Activated naive CD4-positive, alpha-beta T cell treated with anti-CD3 and anti-CD28 coated beads, Interleukin-2, amount 10 ng/mL, durations not matched to agents 7 days and 5 days (primary cell): ENCODE measurements around the gene PFKFB4.
A peak's percentile ranks its signal among the peaks of the same experiment; 100 is the strongest.
"Not testable (repeated sequence)": the region's sequence is repeated elsewhere in the genome, so short reads cannot be mapped to it uniquely, and the experiment has no call there.

Source experiments
- CTCF ChIA-PET: fragments of 350-600 bp; sonication (Branson Sonifier 250); formaldehyde crosslinking; loops from one replicate; lab custom pipeline; 2021; ENCODE audit warnings: antibody characterized with exemption; lab: Charles Lee
- DNase-seq: peaks from one replicate; pipeline ENCODE4 v3.0.0-alpha.2; 2020
- H3K27ac Mint-ChIP-seq: one replicate; pipeline ENCODE4 v1.8.0; 2021; ENCODE audit warnings: mild to moderate bottlenecking, moderate library complexity, mixed read lengths
- H3K27me3 Mint-ChIP-seq: one replicate; pipeline ENCODE4 v1.8.0; 2021; ENCODE audit warnings: mild to moderate bottlenecking, mixed read lengths
- H3K36me3 Mint-ChIP-seq: one replicate; pipeline ENCODE4 v1.8.0; 2021; ENCODE audit warnings: mixed read lengths
- H3K4me1 Mint-ChIP-seq: one replicate; pipeline ENCODE4 v1.8.0; 2021; ENCODE audit warnings: mixed read lengths
- H3K4me3 Mint-ChIP-seq: one replicate; pipeline ENCODE4 v1.8.0; 2021; ENCODE audit warnings: mild to moderate bottlenecking, moderate library complexity, mixed read lengths
- H3K9me3 Mint-ChIP-seq: one replicate; pipeline ENCODE4 v1.8.0; 2021; ENCODE audit warnings: mixed read lengths

Gene PFKFB4

GRCh38 chr3:48561045-48561736 is 4.6 kb upstream of the PFKFB4 start:
- H3K4me1 Mint-ChIP-seq: peaks cover 36% of the 10 kb centered on the region
- CTCF ChIA-PET: interaction anchor here (1.4 to 5.0 kb wide), 3 partner anchors 12 to 161 kb away, joined by 5 to 25 read pairs (median 5); no protein-coding TSS in a partner anchor
- H3K4me3 Mint-ChIP-seq: no peak overlapping the region
- H3K27me3 Mint-ChIP-seq: peaks cover 33% of the 10 kb centered on the region
- H3K36me3 Mint-ChIP-seq: no peaks in the 10 kb centered on the region
- DNase-seq: peak; percentile 40
- no peaks in the 10 kb centered on the region for H3K9me3 Mint-ChIP-seq
- H3K27ac Mint-ChIP-seq: no peak overlapping the region

DNA sequence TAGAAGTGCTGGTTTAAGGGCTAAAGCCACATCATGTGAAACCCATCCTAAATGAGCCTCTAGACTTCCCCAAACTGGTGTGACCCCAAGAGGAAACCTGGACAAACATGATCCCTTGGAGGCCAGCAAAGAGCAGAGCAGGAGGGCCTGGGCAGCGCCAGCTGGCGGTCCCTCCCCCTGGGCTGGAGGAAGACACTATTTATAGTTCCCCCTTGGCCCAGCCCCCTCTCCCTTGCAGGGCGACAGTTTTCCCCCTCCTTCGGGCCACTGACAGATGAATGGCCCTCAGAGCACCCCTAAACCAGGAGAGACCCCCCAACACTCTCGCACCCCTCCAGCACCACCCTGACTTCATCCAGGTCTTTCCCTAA is 4.0 kb upstream of the PFKFB4 start:
- H3K36me3 Mint-ChIP-seq: peaks cover 3% of the 10 kb centered on the region
- no peak for DNase-seq
- H3K27me3 Mint-ChIP-seq: peaks cover 33% of the 10 kb centered on the region
- H3K4me1 Mint-ChIP-seq: peaks cover 35% of the 10 kb centered on the region
- H3K27ac Mint-ChIP-seq: no peak overlapping the region
- H3K4me3 Mint-ChIP-seq: no peak overlapping the region
- CTCF ChIA-PET: interaction anchor here (0.7 to 5.0 kb wide), 4 partner anchors 12 to 160 kb away, joined by 3 to 25 read pairs (median 5); partner anchors contain the start of gene SLC26A6
- H3K9me3 Mint-ChIP-seq: no peaks in the 10 kb centered on the region

- peaks cover 33% of the 10 kb centered on the region for H3K27me3 Mint-ChIP-seq
- H3K9me3 Mint-ChIP-seq: no peaks in the 10 kb centered on the region
- no peak overlapping the region for H3K27ac Mint-ChIP-seq
- peak overlapping the region; percentile 2 for H3K4me3 Mint-ChIP-seq
- DNase-seq: no peak
- H3K36me3 Mint-ChIP-seq: peaks cover 15% of the 10 kb centered on the region
- CTCF ChIA-PET: interaction anchor here (0.9 to 5.0 kb wide), 15 partner anchors 9 to 364 kb away, joined by 3 to 26 read pairs (median 5); partner anchors contain the start of genes ATRIP, CELSR3 and UQCRC1
- peaks cover 52% of the 10 kb centered on the region for H3K4me1 Mint-ChIP-seq
Measured at GRCh38 chr3:48558493-48559134, 2.0 kb upstream of the PFKFB4 start.

DNA sequence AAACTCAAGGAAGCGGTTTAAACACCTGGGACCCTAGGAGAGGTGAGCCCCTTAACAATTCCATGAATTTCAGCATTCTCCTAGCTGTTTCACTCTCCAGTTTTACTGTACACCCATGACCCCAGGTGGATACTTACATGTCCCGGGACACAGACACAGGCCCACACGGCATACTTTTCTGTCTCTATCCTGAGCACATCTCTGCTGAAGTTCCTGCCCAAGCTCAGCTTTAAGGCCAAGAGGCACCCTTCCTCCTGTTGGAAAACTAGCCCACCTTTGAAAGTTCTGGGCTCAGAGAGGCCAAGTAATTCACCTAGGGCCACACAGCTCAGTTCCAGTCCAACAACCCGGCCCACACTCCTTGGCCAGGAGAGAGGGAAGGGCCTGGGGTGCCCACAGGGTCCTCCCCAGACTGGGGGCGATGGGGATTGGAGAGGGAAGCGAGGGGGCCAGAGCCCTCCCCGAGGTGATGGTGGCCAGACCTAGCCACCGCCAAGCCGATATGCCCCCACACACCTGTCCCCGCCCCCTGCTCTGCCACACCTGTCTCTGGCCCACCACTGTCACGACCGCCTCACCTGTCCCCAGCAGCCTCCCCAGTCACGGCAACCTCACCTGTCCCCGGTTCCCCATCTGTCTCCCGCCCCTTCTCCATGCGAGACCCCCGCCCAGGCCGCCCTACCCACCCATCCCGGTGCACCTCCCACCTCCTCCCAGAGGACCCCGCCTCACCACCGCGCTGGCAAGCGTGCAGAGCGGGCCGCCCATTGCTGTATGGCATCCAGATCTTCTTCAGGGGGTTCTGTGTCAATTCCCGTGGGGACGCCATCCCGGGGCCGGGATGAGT is 431 bp downstream of the PFKFB4 start:
- H3K27ac Mint-ChIP-seq: peak overlapping the region; percentile 87
- peak overlapping the region; percentile 82 for H3K4me3 Mint-ChIP-seq

DNA sequence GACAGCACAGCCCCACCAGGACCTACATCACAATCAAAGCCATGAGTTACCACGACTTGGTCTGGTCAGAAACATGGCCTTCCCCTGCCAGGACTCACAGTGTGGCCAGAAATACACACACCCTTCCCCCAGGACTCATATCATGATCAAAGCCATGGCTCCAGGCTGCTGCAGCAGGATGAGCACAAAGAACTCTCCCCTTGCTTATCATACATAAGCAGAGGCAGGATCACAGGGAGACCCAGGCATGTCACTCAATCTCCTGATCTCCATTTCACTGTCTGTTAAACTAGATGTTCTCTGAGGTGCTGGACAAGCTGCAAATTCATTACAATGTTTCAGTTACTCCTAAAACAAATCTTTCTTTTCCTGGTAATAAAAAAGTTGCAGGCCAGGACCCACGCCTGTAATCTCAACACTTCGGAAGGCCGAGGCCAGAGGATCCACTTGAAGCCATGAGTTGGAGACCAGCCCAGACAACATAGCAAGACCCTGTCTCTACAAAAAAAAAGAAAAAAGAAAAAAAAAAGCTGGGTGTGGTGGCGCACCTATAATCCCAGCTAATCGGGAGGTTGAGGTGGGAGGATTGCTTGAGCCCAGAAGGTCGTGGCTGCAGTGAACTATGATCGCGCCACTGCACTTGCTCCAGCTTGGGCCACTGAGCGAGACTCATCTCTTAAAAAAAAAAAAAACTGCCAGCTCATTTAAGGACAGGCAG is 1.2 kb downstream of the PFKFB4 start:
- Mint-ChIP-seq H3K4me3 (peak overlapping the region; percentile 82), H3K9me3 (no peaks in the 10 kb centered on the region), H3K4me1 (peaks cover 58% of the 10 kb centered on the region), H3K27ac (no peak overlapping the region), H3K36me3 (peaks cover 22% of the 10 kb centered on the region), H3K27me3 (peaks cover 8% of the 10 kb centered on the region)
- CTCF ChIA-PET: interaction anchor here (0.7 to 2.5 kb wide), 6 partner anchors 9 to 282 kb away, joined by 3 to 16 read pairs (median 4); partner anchors contain the start of gene SLC26A6
- DNase-seq: no peak

More for the DNA sequence above, 431 bp downstream of the PFKFB4 start:
- no peak for DNase-seq
- Mint-ChIP-seq H3K4me1 (peaks cover 59% of the 10 kb centered on the region), H3K9me3 (no peaks in the 10 kb centered on the region), H3K27me3 (peaks cover 16% of the 10 kb centered on the region), H3K36me3 (peaks cover 17% of the 10 kb centered on the region)
- CTCF ChIA-PET: interaction anchor here (0.7 to 5.0 kb wide), 12 partner anchors 7 to 361 kb away, joined by 3 to 26 read pairs (median 4); partner anchors contain the start of gene SLC26A6

- peaks cover under 1% of the 10 kb centered on the region for H3K27me3 Mint-ChIP-seq
- DNase-seq: no peak
- H3K9me3 Mint-ChIP-seq: no peaks in the 10 kb centered on the region
- CTCF ChIA-PET: interaction anchor here (0.6 to 7.5 kb wide), 6 partner anchors 10 to 156 kb away, joined by 3 to 91 read pairs (median 4); partner anchors contain the start of genes ATRIP, CCDC51 and TMA7
- peak overlapping the region; percentile 82 for H3K4me3 Mint-ChIP-seq
- no peak overlapping the region for H3K27ac Mint-ChIP-seq
- peaks cover 56% of the 10 kb centered on the region for H3K4me1 Mint-ChIP-seq
- H3K36me3 Mint-ChIP-seq: peaks cover 25% of the 10 kb centered on the region
Measured at GRCh38 chr3:48553886-48554845, 2.4 kb downstream of the PFKFB4 start.

DNA sequence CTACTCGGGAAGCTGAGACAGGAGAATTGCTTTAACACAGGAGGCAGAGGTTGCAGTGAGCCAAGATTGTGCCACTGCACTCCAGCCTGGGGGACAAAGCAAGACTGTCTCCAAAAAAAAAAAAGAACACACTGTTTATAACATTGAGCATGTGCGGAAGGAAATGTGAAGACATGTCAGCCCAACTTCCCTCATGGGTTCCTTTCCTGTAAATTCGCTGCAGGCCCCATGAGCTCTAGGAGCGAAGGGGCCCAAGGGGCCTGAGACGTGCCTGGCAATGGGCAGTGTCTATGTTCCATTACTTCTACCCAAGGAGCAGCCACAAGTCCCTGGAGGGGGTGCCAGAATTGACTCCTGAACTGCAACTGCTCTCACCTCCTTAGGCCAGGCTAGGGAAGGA is 3.2 kb downstream of the PFKFB4 start:
- Mint-ChIP-seq H3K4me1 (peaks cover 55% of the 10 kb centered on the region), H3K9me3 (no peaks in the 10 kb centered on the region), H3K36me3 (peaks cover 32% of the 10 kb centered on the region), H3K4me3 (no peak overlapping the region), H3K27me3 (no peaks in the 10 kb centered on the region), H3K27ac (no peak overlapping the region)
- DNase-seq: no peak
- CTCF ChIA-PET: interaction anchor here (0.6 to 7.5 kb wide), 6 partner anchors 11 to 153 kb away, joined by 3 to 91 read pairs (median 4); partner anchors contain the start of genes ATRIP, CCDC51 and TMA7

- H3K27ac Mint-ChIP-seq: no peak overlapping the region
- peaks cover 38% of the 10 kb centered on the region for H3K36me3 Mint-ChIP-seq
- CTCF ChIA-PET: interaction anchor here (1.2 to 7.5 kb wide), 4 partner anchors 10 to 152 kb away, joined by 3 to 91 read pairs (median 3); partner anchors contain the start of genes CCDC51 and TMA7
- peaks cover 50% of the 10 kb centered on the region for H3K4me1 Mint-ChIP-seq
- H3K27me3 Mint-ChIP-seq: no peaks in the 10 kb centered on the region
- DNase-seq: no peak
- H3K9me3 Mint-ChIP-seq: no peaks in the 10 kb centered on the region
- no peak overlapping the region for H3K4me3 Mint-ChIP-seq
Measured at GRCh38 chr3:48552111-48552951, 4.3 kb downstream of the PFKFB4 start.

- H3K4me3 Mint-ChIP-seq, H3K27ac Mint-ChIP-seq, DNase-seq, H3K27me3 Mint-ChIP-seq, H3K9me3 Mint-ChIP-seq: not testable (repeated sequence)
- H3K36me3 Mint-ChIP-seq: peaks cover 44% of the 10 kb centered on the region
- H3K4me1 Mint-ChIP-seq: peaks cover 47% of the 10 kb centered on the region
- CTCF ChIA-PET: interaction anchor here (1.2 to 7.5 kb wide), 3 partner anchors 10 to 151 kb away, joined by 3 to 91 read pairs (median 3); partner anchors contain the start of genes CCDC51 and TMA7
Measured at GRCh38 chr3:48551651-48552050, 5.0 kb downstream of the PFKFB4 start.

- peak; percentile 91 for DNase-seq
- H3K36me3 Mint-ChIP-seq: peaks cover 48% of the 10 kb centered on the region
- H3K27me3 Mint-ChIP-seq: no peaks in the 10 kb centered on the region
- CTCF ChIA-PET: interaction anchor here (0.6 to 7.5 kb wide), 20 partner anchors 8 to 148 kb away, joined by 3 to 91 read pairs (median 4); partner anchors contain the start of genes ATRIP, CCDC51, PFKFB4 and SLC26A6
- no peak overlapping the region for H3K4me3 Mint-ChIP-seq
- H3K27ac Mint-ChIP-seq: no peak overlapping the region
- H3K4me1 Mint-ChIP-seq: peaks cover 29% of the 10 kb centered on the region
- H3K9me3 Mint-ChIP-seq: no peaks in the 10 kb centered on the region
Measured at GRCh38 chr3:48548729-48549705, 7.6 kb downstream of the PFKFB4 start.
